ENCODE results near the gene ELL. TPM values are rescaled to one million over a fixed set of nuclear protein-coding genes. Genes with fewer than 3 reads are reported as not detected.

Gene ELL
- total RNA-seq, 1 experiment from 2014 or later, result 17.0 TPM

- Histone ChIP-seq H4K8ac (replicated peaks; ENCODE audit: insufficient read length, low read depth, low read length) (no peak overlapping the region), H3K4me1 (ENCODE audit: insufficient read depth, low read length) (no peaks in the 10 kb centered on the region; the same call in 1 of the 2 replicates), H2AFZ (ENCODE audit: low read length) (no peak overlapping the region), H3K4ac (ENCODE audit: low read depth, low read length) (no peak overlapping the region), H3K9ac (ENCODE audit: extremely low read depth, insufficient read length, low read length) (no peak overlapping the region), H4K20me1 (ENCODE audit: control insufficient read depth, insufficient read depth, insufficient read length) (peaks cover 3% of the 10 kb centered on the region), H2BK12ac (ENCODE audit: insufficient read length, low read depth, low read length) (no peak overlapping the region), H3K23ac (ENCODE audit: insufficient read length, low read depth, low read length) (no peak overlapping the region), H3K27me3 (ENCODE audit: insufficient read depth, low read length) (no peaks in the 10 kb centered on the region), H3K79me1 (ENCODE audit: insufficient read depth, low read depth, low read length, poor library complexity, severe bottlenecking) (no peaks in the 10 kb centered on the region), H2BK20ac (ENCODE audit: low read depth, low read length, poor library complexity, severe bottlenecking) (no peak overlapping the region), H3K9me3 (ENCODE audit: control insufficient read depth, low read depth, low read length) (no peaks in the 10 kb centered on the region), H2AK5ac (ENCODE audit: insufficient read length, low read length) (no peak overlapping the region), H3K79me2 (ENCODE audit: insufficient read depth, low read length) (no peaks in the 10 kb centered on the region), H2BK5ac (ENCODE audit: insufficient read length, low read length) (no peak overlapping the region), H3K4me2 (ENCODE audit: insufficient read depth, insufficient read length, low read length) (no peak overlapping the region), H3K14ac (ENCODE audit: insufficient read depth, low read length) (no peak overlapping the region), H2BK120ac (ENCODE audit: low read depth, low read length, poor library complexity, severe bottlenecking) (no peak overlapping the region), H3K27ac (ENCODE audit: insufficient read length, low read depth, low read length) (no peak overlapping the region), H4K91ac (ENCODE audit: insufficient read length, low read depth, low read length) (no peak overlapping the region), H3K23me2 (ENCODE audit: insufficient read length, low read depth, low read length, poor library complexity, severe bottlenecking) (peaks cover 8% of the 10 kb centered on the region), H3K56ac (ENCODE audit: insufficient read length, low read depth, low read length) (no peak overlapping the region), H3K18ac (ENCODE audit: insufficient read length, low read depth, low read length) (no peak overlapping the region), H4K5ac (ENCODE audit: insufficient read length, low read depth, low read length) (no peak overlapping the region), H2BK15ac (ENCODE audit: low read depth, low read length) (no peak overlapping the region), H3T11ph (ENCODE audit: low read length) (no peak overlapping the region)
- peak overlapping the region in 1 of 2 experiments; percentile 41; a peak in 2 of 5 replicates for H3K4me3 Mint-ChIP-seq
- H3K4me1 Mint-ChIP-seq, result peaks cover 18 to 25% of the 10 kb centered on the region in 2 experiments
- peaks cover 2 to 21% (median 19%) of the 10 kb centered on the region in 3 experiments; a peak in 6 of 7 replicates for H3K36me3 Mint-ChIP-seq (ENCODE audit: insufficient read depth in 1 of 3, low read depth in 3 of 3)
- WGBS (ENCODE audit: extremely low coverage, insufficient read length, low lambda C conversion rate), result no CpG with 5 or more reads among the region's 34 CpGs
- no peak for TF ChIP-seq CTCF (conservative IDR thresholded peaks at IDR 0.05)
- H3K27ac Mint-ChIP-seq, result no peak overlapping the region
- no peak for DNase-seq
- H3K9me3 Mint-ChIP-seq, result no peaks in the 10 kb centered on the region; a peak in 1 of 5 replicates
- H3K27me3 Mint-ChIP-seq (ENCODE audit: low read depth), result peaks cover 2% of the 10 kb centered on the region
Observed at GRCh38 chr19:18431351-18432197, 90.3 kb downstream of the ELL start.
